GM19324 (cell line): ENCODE data around the gene TMEM229A.
"Not testable (repeated sequence)": the region's sequence is repeated elsewhere in the genome, so short reads cannot be mapped to it uniquely, and the experiment has no call there.

ENCODE experiments used
- ATAC-seq: cut with Tn5 transposase; IDR thresholded peaks from one replicate; pipeline ENCODE4 v1.9.1; 2021; ENCODE audit warnings: mild to moderate bottlenecking, moderate library complexity; ENCODE audit not compliant: unreplicated experiment, low FRiP score

The TMEM229A gene

GRCh38 chr7:124033807-124034753 lies 1.2 kb upstream of the TMEM229A start:
- ATAC-seq = no peak

GRCh38 chr7:124033095-124033806 lies 384 bp upstream of the TMEM229A start:
- ATAC-seq = no peak

- no peak for ATAC-seq
Observed at GRCh38 chr7:124031919-124032318, 948 bp downstream of the TMEM229A start.

GRCh38 chr7:124031406-124031805 lies 1.5 kb downstream of the TMEM229A start:
- no peak for ATAC-seq

- ATAC-seq = no peak
Observed at GRCh38 chr7:124030964-124031363, 1.9 kb downstream of the TMEM229A start.

GRCh38 chr7:124029396-124030188 lies 3.3 kb downstream of the TMEM229A start:
- no peak for ATAC-seq

DNA sequence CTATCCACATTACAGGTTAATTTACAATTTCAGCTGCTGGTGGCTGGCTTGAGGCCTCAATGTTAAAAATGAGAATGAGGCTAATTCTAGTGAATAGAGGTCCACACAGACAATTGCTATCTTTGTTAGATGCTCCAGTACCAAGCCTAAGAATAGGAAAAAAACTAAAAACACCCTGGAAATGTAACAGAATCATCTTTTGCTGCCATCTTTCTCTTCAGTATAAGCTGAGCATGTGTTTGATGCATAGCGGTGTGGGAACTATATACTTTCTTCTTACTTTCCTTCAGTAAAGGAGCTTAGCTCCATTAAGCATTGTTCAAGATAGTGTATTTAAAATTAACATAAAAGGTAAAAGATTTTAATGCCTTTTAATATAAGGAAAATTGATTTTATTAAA lies 5.6 kb downstream of the TMEM229A start:
- no peak for ATAC-seq

DNA sequence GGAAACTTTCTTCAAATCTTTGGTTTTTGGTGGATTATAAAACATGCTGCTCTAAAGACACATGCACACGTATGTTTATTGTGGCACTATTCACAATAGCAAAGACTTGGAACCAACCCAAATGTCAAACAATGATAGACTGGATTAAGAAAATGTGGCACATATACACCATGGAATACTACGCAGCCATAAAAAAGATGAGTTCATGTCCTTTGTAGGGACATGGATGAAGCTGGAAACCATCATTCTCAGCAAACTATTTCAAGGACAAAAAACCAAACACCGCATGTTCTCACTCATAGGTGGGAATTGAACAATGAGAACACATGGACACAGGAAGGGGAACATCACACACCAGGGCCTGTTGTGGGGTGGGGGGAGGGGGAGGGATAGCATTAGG lies 8.5 kb downstream of the TMEM229A start:
- not testable (repeated sequence) for ATAC-seq

GRCh38 chr7:124022551-124022950 lies 10.3 kb downstream of the TMEM229A start:
- no peak for ATAC-seq

- no peak for ATAC-seq
Observed at GRCh38 chr7:124020060-124020459, 12.8 kb downstream of the TMEM229A start.

- ATAC-seq = no peak
Observed at GRCh38 chr7:124013306-124013705, 19.6 kb downstream of the TMEM229A start.

DNA sequence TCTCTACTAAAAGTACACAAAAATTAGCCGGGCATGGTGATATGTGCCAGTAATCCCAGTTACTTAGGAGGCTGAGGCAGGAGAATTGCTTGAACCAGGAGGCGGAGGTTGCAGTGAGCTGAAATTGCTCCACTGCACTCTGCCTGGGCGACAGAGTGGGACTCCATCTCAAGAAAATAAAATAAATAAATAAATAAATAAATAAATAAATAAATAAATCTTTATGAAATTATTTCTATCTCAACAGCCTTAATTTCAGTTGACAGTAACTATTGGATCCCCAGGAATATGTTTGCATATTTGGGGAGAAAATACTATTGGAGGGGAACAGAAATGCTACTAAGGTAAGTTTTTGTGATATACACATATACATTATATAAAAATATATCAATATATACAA lies 20.0 kb downstream of the TMEM229A start:
- ATAC-seq = no peak

DNA sequence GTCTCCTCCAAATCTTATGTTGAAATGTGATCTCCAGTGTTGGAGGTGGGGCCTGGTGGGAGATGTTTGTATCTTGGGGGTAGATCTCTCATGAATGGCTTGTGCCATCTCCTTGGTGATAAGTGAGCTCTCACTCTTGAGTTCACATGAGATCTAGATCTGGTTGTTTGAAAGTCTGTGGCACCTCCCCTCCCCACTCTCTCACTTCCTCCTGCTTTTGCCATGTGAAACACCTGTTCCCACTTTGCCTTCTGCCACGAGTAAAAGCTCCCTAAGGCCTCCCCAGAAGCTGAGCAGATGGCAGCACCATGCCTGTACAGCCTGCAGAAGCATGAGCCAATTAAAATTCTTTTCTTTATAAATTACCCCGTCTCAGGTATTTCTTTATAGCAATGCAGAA lies 23.5 kb downstream of the TMEM229A start:
- ATAC-seq = no peak

- not testable (repeated sequence) for ATAC-seq
Observed at GRCh38 chr7:124008296-124008695, 24.6 kb downstream of the TMEM229A start.

DNA sequence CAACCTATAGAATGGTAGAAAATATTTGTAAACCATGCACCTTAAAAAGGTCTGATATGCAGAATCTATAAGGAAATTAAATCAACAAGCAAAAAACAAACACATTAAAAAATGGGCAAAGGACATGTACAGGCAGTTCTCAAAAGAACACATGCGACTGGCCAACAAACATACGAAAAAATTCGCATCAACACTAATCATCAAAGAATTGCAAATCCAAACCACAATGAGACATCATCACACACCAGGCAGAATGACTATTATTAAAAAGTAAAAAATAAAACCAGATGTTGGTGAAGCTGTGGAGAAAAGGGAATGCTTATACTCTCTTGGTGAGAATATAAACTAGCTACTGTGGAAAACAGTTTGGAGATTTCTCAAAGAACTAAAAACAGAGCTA lies 33.2 kb downstream of the TMEM229A start:
- no peak for ATAC-seq

- no peak for ATAC-seq
Observed at GRCh38 chr7:123998921-123999320, 33.9 kb downstream of the TMEM229A start.

GRCh38 chr7:123996327-123996625 lies 36.6 kb downstream of the TMEM229A start:
- no peak for ATAC-seq

GRCh38 chr7:123995617-123996326 lies 37.1 kb downstream of the TMEM229A start:
- ATAC-seq = no peak

DNA sequence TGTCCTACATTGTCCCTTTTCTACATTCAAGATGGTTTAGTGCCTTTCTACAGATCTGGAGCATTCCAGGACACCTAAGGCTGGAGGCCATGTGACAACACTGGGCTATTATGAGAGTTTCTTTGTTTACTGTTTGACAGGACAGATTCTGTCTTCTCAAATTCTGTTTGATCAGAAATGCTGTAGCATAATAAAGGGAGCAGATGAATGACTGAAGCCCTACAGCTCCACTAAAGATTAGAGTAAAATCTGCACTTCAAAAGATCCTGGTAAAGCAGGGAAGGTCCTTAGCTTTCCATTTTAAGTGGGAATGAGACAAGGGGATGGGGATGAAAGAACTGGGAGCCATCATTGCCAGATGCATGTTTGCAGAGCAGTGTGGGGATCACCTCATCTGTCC lies 38.4 kb downstream of the TMEM229A start:
- ATAC-seq = no peak

DNA sequence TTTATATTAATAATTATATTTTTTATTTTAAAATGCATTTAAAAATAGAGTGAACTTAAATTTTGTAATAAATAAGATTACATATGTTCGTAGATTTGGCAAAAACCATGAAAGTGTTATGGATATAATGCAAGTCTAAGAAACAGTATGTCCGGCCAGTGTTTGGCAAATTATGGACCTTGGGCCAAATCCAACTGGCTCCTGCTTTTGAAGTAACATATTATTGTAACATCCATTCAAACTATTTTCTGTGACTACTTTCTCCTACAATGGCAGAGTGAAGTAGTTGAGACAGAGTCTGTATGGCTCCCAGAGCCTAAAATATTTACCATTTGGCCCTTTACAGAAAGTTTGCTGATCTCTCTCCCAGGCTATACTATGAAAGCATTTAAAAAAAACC lies 38.9 kb downstream of the TMEM229A start:
- no peak for ATAC-seq
